Duodenal mucosa (tissue), 2 donors: Measurements from ENCODE around the gene STK32C.

Experiments used
- H3K27ac ChIP-seq: one replicate; pipeline ENCODE4 v1.7.0; 2013; ENCODE audit warnings: low read depth, low read length
- H3K27me3 ChIP-seq, 2 donors: one replicate each; pipeline ENCODE4 v1.7.0; 2013; ENCODE audit warnings: low read length in 2 of 2, control low read depth in 1 of 2; ENCODE audit not compliant: insufficient read depth in 2 of 2, control insufficient read depth in 1 of 2
- H3K36me3 ChIP-seq, 2 donors: one replicate each; pipeline ENCODE4 v1.7.0; 2013; ENCODE audit warnings: low read length in 2 of 2, control low read depth in 1 of 2; ENCODE audit not compliant: insufficient read depth in 2 of 2, control insufficient read depth in 1 of 2
- H3K4me1 ChIP-seq, 2 donors: one replicate each; pipeline ENCODE4 v1.7.0; 2013; ENCODE audit warnings: low read length in 2 of 2, control low read depth in 1 of 2; ENCODE audit not compliant: insufficient read depth in 2 of 2, control insufficient read depth in 1 of 2
- H3K4me3 ChIP-seq, 2 donors: one replicate each; pipeline ENCODE4 v1.7.0; 2013; ENCODE audit warnings: low read length in 2 of 2, low read depth in 1 of 2
- H3K9ac ChIP-seq, 2 donors: one replicate each; pipeline ENCODE4 v1.7.0; 2013; ENCODE audit warnings: low read length in 2 of 2, low read depth in 1 of 2
- H3K9me3 ChIP-seq, 2 donors: one replicate each; pipeline ENCODE4 v1.7.0; 2013; ENCODE audit warnings: low read length in 2 of 2, control low read depth in 1 of 2; ENCODE audit not compliant: control insufficient read depth in 1 of 2

The STK32C gene

GRCh38 chr10:132175408-132175807 is 132.3 kb downstream of the STK32C start:
- H3K4me3 ChIP-seq = no peak overlapping the region
- H3K4me1 ChIP-seq = no peaks in the 10 kb centered on the region
- no peaks in the 10 kb centered on the region for H3K36me3 ChIP-seq
- no peaks in the 10 kb centered on the region for H3K9me3 ChIP-seq
- H3K27me3 ChIP-seq = peaks cover 10 to 33% of the 10 kb centered on the region in 2 donors
- H3K9ac ChIP-seq = no peak overlapping the region
- no peak overlapping the region for H3K27ac ChIP-seq

DNA sequence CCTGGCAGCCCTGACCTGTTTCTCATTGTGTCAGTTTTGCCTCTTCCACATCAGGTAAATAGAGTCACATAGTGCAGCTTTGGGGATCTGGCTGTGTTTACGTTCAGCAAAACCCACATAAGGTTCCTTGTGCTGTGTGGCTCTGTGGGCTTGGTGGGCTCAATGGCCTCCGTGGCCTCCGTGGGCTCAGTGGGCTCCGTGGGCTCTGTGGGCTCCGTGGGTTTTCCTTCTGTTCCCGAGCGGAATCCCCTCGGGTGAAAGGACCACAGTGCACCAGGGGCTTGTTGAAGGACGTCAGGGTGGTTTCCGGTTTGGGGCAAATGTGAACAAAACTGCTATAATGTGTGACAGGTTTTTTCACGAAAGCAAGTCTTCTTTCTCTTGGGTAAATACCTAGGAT is 133.5 kb downstream of the STK32C start:
- Histone ChIP-seq H3K9me3 (no peaks in the 10 kb centered on the region), H3K27ac (no peak overlapping the region), H3K4me3 (no peak overlapping the region), H3K4me1 (no peaks in the 10 kb centered on the region), H3K27me3 (peaks cover 10 to 32% of the 10 kb centered on the region in 2 donors), H3K9ac (no peak overlapping the region), H3K36me3 (no peaks in the 10 kb centered on the region)

DNA sequence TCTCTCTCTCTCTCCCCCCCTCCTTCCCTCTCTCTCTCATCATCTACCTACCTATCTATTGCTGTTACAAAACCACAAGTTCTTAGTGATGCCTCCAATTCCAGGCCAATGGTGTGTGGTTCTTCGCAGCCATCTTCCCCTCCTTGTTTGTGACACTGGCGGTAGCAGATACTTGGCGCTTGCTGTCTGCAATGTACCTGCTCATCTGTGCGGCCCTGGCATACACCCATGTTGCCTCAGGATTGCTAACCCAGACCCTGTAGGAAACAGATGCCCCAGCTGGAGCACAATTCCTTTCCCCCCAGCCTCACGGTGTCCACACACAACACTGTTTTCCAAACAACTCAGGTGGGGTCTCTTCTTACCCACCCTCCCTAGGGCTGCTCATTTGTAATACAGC is 134.6 kb downstream of the STK32C start:
- H3K27ac ChIP-seq = no peak overlapping the region

GRCh38 chr10:132172091-132173066 is 135.4 kb downstream of the STK32C start:
- Histone ChIP-seq H3K9ac (no peak overlapping the region), H3K4me3 (no peak overlapping the region), H3K4me1 (no peaks in the 10 kb centered on the region), H3K27me3 (peaks cover 10 to 21% of the 10 kb centered on the region in 2 donors), H3K36me3 (no peaks in the 10 kb centered on the region), H3K27ac (no peak overlapping the region), H3K9me3 (no peaks in the 10 kb centered on the region)

More for the DNA sequence above, 134.6 kb downstream of the STK32C start:
- Histone ChIP-seq H3K36me3 (no peaks in the 10 kb centered on the region), H3K4me1 (no peaks in the 10 kb centered on the region), H3K9me3 (no peaks in the 10 kb centered on the region), H3K9ac (no peak overlapping the region), H3K27me3 (peaks cover 10 to 27% of the 10 kb centered on the region in 2 donors), H3K4me3 (no peak overlapping the region)

GRCh38 chr10:132170561-132171361 is 137.0 kb downstream of the STK32C start:
- Histone ChIP-seq H3K27me3 (peaks cover 2 to 7% of the 10 kb centered on the region in 2 donors), H3K4me1 (no peaks in the 10 kb centered on the region), H3K9ac (no peak overlapping the region), H3K36me3 (no peaks in the 10 kb centered on the region), H3K27ac (no peak overlapping the region), H3K9me3 (no peaks in the 10 kb centered on the region), H3K4me3 (no peak overlapping the region)

DNA sequence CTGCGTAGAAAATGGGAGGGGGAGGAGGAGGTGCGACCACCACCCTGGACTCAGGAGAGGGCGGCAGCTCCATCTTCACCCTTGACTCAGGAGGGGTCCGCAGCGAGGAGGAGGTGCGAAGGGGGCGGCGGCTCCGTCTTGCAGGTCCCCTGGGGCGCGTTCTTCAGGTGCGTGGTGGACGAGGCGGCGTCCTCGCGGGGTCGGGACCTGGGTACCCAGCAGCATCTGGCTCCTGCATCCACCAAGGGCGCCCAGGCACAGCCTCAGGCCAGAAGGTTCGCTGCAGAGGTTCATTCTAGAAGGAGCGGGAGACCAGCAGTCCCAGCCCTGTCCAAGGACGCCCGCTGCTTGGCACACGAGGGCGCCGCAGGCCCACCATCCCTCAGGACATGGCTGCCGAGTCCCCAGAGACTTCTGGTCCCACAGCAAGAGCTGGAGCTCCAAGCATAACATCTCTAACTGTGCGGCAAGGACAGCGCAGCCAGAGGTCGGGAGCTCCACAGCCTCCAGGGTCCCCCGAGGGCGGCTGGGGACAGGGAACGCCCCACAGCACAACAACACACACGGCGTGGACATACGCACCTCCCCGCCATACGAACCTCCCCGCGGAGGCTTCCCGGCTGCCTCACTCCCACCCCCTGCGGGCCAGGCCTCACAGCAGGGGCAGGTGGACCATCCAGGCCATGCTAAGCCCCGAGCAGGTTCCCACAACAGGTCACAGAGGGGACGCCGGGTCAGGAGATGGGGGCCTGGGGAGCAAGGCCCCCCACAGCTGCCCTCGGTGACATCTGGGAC is 137.8 kb downstream of the STK32C start:
- no peak overlapping the region for H3K9ac ChIP-seq
- no peaks in the 10 kb centered on the region for H3K9me3 ChIP-seq
- no peak overlapping the region for H3K27ac ChIP-seq
- H3K4me1 ChIP-seq = no peaks in the 10 kb centered on the region
- no peak overlapping the region for H3K4me3 ChIP-seq
- H3K27me3 ChIP-seq = peaks cover 0 to 6% of the 10 kb centered on the region in 2 donors
- H3K36me3 ChIP-seq = no peaks in the 10 kb centered on the region

DNA sequence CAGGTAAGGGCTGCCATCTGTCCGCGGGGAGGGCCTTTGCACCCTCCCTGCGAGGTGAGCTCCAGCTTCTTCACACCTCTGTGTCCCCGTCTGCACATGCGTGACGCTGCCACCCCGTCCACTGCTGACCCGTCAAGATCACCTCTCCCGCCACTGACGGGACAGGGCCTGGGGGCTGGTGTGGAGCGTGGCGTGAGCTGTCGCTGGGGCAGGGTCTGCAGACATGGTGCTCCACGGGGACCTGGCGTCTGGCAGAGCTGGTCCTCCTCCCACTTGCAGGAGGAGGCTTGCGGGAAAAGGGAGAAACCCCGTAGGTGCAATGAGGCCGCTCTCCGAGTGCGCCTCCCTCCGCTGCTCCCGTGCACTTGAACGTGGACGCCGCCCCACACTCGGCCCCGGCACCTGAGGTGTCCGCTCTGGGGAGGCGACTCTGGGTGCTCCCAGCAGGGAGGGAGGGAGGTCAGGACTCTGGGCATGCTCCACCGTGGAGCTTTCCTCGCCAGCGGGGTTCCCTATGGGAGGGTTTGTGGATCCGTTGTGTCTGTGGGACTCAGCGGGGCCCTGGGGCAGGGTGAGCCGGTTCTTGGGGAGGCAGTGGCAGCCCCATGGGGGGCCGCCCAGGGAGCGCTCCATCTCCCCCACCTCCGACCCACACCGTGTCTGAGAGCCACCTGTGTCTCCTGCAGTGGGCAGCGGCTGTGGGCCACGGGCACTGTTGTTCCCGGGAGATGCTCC is 138.6 kb downstream of the STK32C start:
- Histone ChIP-seq H3K27ac (no peak overlapping the region), H3K36me3 (no peaks in the 10 kb centered on the region)

GRCh38 chr10:132168571-132169030 is 139.1 kb downstream of the STK32C start:
- H3K27me3 ChIP-seq = peaks cover 0 to 6% of the 10 kb centered on the region in 2 donors
- no peaks in the 10 kb centered on the region for H3K36me3 ChIP-seq
- H3K9ac ChIP-seq = no peak overlapping the region
- peaks cover 0 to under 1% of the 10 kb centered on the region in 2 donors for H3K4me1 ChIP-seq
- H3K27ac ChIP-seq = no peak overlapping the region
- H3K9me3 ChIP-seq = no peaks in the 10 kb centered on the region
- H3K4me3 ChIP-seq = no peak overlapping the region

More for the DNA sequence above, 138.6 kb downstream of the STK32C start:
- no peak overlapping the region for H3K9ac ChIP-seq
- no peaks in the 10 kb centered on the region for H3K4me1 ChIP-seq
- H3K9me3 ChIP-seq = no peaks in the 10 kb centered on the region
- peaks cover 0 to 6% of the 10 kb centered on the region in 2 donors for H3K27me3 ChIP-seq
- no peak overlapping the region for H3K4me3 ChIP-seq

DNA sequence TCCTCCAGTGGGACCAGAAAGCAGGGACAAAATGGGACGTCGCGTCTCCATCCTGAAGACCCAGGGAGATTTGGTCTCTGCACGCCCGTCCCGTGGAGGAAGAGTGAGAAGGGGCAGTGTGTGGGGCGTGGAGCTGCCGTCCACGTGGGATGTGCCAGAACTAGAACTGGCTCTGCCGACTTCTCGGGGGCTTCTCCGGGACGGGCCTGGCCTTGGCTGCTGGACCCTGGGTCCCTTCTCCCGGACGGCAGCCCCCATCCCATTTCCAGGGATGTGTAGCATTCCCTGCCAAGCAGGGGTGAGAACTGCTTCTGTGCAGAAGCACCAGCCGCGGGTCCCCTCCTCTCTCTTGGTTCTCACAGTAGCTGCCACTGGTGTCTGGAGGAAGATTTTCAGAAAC is 139.8 kb downstream of the STK32C start:
- Histone ChIP-seq H3K36me3 (no peaks in the 10 kb centered on the region), H3K9me3 (no peaks in the 10 kb centered on the region), H3K9ac (no peak overlapping the region)

More for the DNA sequence above, 139.8 kb downstream of the STK32C start:
- Histone ChIP-seq H3K4me3 (no peak overlapping the region), H3K27ac (no peak overlapping the region), H3K27me3 (peaks cover 0 to 8% of the 10 kb centered on the region in 2 donors), H3K4me1 (peaks cover 2 to 7% of the 10 kb centered on the region in 2 donors)
